Neural cell (in vitro differentiated cells): Measurements from ENCODE around the gene GSTA5. TPM values are rescaled to one million over a fixed set of nuclear protein-coding genes. Genes with fewer than 3 reads are reported as not detected.
"Not testable (repeated sequence)": the region's sequence is repeated elsewhere in the genome, so short reads cannot be mapped to it uniquely, and the experiment has no call there.

Source experiments
- H2AFZ ChIP-seq: fragments of 200-600, 300-800 bp; sonication (generic), shearing (Covaris generic); 2 replicates; pipeline ENCODE4 v1.6.0; 2014; ENCODE audit warnings: low read depth, mild to moderate bottlenecking, antibody characterized with exemption, low read length, moderate library complexity
- H3F3A ChIP-seq: fragments of 200-600 bp; shearing (Covaris generic); 2 replicates; pipeline ENCODE4 v1.6.1; 2016; ENCODE audit warnings: mild to moderate bottlenecking, moderate library complexity, mixed read lengths, antibody characterized with exemption, low read length; ENCODE audit not compliant: insufficient read depth, poor library complexity, severe bottlenecking
- H3K27ac ChIP-seq: fragments of 200-600, 300-800 bp; sonication (generic), shearing (Covaris generic); 2 replicates; pipeline ENCODE4 v1.5.1; 2014; ENCODE audit warnings: mild to moderate bottlenecking, low read length, moderate library complexity
- H3K27me3 ChIP-seq: fragments of 300-800, 200-600 bp; sonication (generic), shearing (Covaris generic); 2 replicates; pipeline ENCODE4 v1.6.0; 2014; ENCODE audit warnings: mild to moderate bottlenecking, low read depth, low read length, moderate library complexity; ENCODE audit not compliant: insufficient read depth
- H3K36me3 ChIP-seq: fragments of 300-800, 200-600 bp; sonication (generic), shearing (Covaris generic); 2 replicates; pipeline ENCODE4 v1.5.1; 2014; ENCODE audit warnings: mild to moderate bottlenecking, antibody characterized with exemption, low read length, moderate library complexity; ENCODE audit not compliant: insufficient read depth
- H3K4me2 ChIP-seq: fragments of 300-800, 200-600 bp; sonication (generic), shearing (Covaris generic); 2 replicates; pipeline ENCODE4 v1.6.0; 2014; ENCODE audit warnings: mild to moderate bottlenecking, low read length
- H3K4me3 ChIP-seq: fragments of 300-800, 200-600 bp; sonication (generic), shearing (Covaris generic); 2 replicates; pipeline ENCODE4 v1.5.1; 2014; ENCODE audit warnings: mild to moderate bottlenecking, low read length, moderate library complexity
- H3K79me2 ChIP-seq: fragments of 200-600 bp; shearing (Covaris generic); replicated peaks from 2 replicates; pipeline ENCODE4 v1.6.0; 2014; ENCODE audit warnings: mild to moderate bottlenecking, low read length, moderate library complexity; ENCODE audit not compliant: insufficient read depth
- H3K9ac ChIP-seq: fragments of 300-800, 200-600 bp; sonication (generic), shearing (Covaris generic); 2 replicates; pipeline ENCODE4 v1.6.1; 2016; ENCODE audit warnings: mild to moderate bottlenecking, low read length, mixed read lengths
- H3K9me2 ChIP-seq: fragments of 200-600 bp; shearing (Covaris generic); 2 replicates; pipeline ENCODE4 v1.6.1; 2016; ENCODE audit warnings: mild to moderate bottlenecking, low read length, mixed read lengths; ENCODE audit not compliant: insufficient read depth
- H3K9me3 ChIP-seq: fragments of 200-600, 300-800 bp; sonication (generic), shearing (Covaris generic); 2 replicates; pipeline ENCODE4 v1.6.1; 2016; ENCODE audit warnings: mild to moderate bottlenecking, mixed run types, low read length, moderate library complexity, mixed read lengths
- H4K20me1 ChIP-seq: fragments of 200-600 bp; shearing (Covaris generic); 2 replicates; pipeline ENCODE4 v1.6.1; 2016; ENCODE audit warnings: mild to moderate bottlenecking, mixed run types; ENCODE audit not compliant: insufficient read depth
- EZH2 ChIP-seq: fragments of 200-600, 300-800 bp; shearing (Covaris generic), sonication (generic); IDR thresholded peaks from 2 replicates; pipeline ENCODE4 v1.6.1; 2014; ENCODE audit warnings: antibody characterized with exemption, low read length, borderline replicate concordance, mild to moderate bottlenecking; ENCODE audit not compliant: insufficient read depth, poor library complexity, severe bottlenecking
- MXI1 ChIP-seq: fragments of 450-650 bp; conservative IDR thresholded peaks from 2 replicates; pipeline ENCODE4 v1.6.1; 2014; ENCODE audit warnings: antibody characterized with exemption, mild to moderate bottlenecking; ENCODE audit not compliant: poor library complexity, severe bottlenecking
- POLR2AphosphoS5 ChIP-seq: IDR thresholded peaks from 2 replicates; pipeline ENCODE4 v1.6.1; 2012
- RAD21 ChIP-seq: fragments of 450-650 bp; conservative IDR thresholded peaks from 2 replicates; pipeline ENCODE4 v1.6.1; 2014; ENCODE audit warnings: antibody characterized with exemption, mild to moderate bottlenecking, moderate library complexity
- SMC3 ChIP-seq: fragments of 450-650 bp; conservative IDR thresholded peaks from 2 replicates; pipeline ENCODE4 v1.6.1; 2014; ENCODE audit warnings: antibody characterized with exemption, mild to moderate bottlenecking, moderate library complexity; ENCODE audit not compliant: poor library complexity
- TAF1 ChIP-seq: IDR thresholded peaks from 2 replicates; pipeline ENCODE4 v1.6.1; 2012; ENCODE audit warnings: low read depth
- polyA plus RNA-seq: library from polyadenylated mRNA; depleted of rRNA; stranded (reverse); fragments of >200 nt; gene quantifications from 2 replicates; pipeline ENCODE4 v1.2.3, GENCODE V29; 2014
- TF ChIP-seq, protein P1 (sequence below): IDR thresholded peaks from 2 replicates; pipeline ENCODE4 v1.6.1; 2012; ENCODE audit warnings: borderline replicate concordance

The GSTA5 gene
- polyA plus RNA-seq, 1 donor from 2014 or later = not detected

DNA sequence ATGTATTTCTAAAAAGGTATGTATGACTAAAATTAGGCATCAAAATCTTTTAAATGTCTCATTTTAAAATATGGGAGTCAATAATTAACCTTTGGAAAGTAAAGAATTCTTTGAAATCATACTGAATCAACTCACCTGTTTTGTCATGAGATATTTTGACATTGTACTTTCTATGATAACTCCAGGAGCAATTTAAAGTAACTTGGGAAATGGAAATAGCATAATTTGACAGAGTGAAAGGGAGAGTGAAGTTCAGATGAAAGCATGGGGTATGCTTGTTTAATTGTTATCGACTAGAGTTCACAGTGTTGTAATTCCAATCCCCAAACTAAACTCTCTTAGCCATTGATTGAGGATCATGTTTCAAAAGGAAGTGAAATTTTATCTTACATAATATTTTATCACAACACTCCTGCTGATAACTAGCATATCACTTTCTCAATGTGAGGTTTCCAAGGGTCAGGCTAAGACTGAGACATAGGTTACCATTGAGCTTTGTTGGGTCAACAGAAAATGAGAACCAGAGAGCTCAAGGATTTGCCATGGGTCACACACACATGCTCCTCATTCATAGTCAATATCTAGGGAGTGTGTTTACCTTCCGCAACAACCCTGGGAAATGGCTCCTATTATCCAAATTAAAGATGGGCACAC is 39.3 kb downstream of the GSTA5 start:
- no peaks in the 10 kb centered on the region for H3K27me3 ChIP-seq
- H3K4me3 ChIP-seq = no peak overlapping the region
- H3K79me2 ChIP-seq = no peaks in the 10 kb centered on the region
- H3K27ac ChIP-seq = no peak overlapping the region
- no peaks in the 10 kb centered on the region for H4K20me1 ChIP-seq
- no peaks in the 10 kb centered on the region for H3K36me3 ChIP-seq
- no peak overlapping the region for H2AFZ ChIP-seq
- H3K9me2 ChIP-seq = no peaks in the 10 kb centered on the region
- H3K9me3 ChIP-seq = no peaks in the 10 kb centered on the region
- no peak overlapping the region for H3K4me2 ChIP-seq
- no peak overlapping the region for H3K9ac ChIP-seq
- TF ChIP-seq EZH2 = no peak
- TF ChIP-seq SMC3 = no peak
- no peak for TF ChIP-seq MXI1
- H3F3A ChIP-seq = no peaks in the 10 kb centered on the region

DNA sequence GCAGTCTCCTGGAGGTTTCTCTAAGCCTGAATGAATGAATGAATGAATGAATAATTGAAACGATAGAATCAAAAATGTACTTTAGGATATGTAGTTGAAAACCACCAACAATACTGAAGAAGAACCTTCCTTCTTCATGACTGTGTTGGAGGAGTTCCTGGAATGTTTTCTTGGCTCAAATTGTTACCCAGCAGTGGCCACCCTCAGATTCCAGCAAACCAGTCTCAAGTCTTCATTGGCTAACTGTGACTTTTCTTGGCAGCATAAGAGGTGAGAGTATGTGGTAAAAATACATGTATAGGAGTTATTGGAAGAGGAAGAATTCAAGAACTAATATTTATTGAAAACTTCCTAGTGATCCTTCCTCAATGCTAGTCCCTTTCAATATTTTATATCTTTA is 41.3 kb downstream of the GSTA5 start:
- not testable (repeated sequence) for H3K27ac ChIP-seq

DNA sequence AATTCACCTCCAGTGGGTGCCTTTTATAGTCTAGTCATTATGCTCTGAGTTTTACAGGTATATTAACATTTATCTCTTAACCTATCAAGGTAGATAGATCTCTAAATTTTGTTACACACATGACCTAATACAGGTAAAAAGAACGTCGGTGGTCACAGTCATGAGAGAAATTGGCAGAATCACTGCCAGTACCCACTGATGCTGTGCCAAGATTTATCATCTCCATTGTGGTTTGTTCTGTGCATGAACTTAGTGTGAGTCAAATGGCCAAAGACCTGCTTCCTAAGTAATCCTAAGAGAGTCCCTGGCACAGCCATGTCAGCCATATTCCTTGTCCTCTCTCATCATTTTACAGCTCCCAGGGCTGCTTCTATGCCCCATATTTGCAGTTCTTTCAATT is 46.2 kb downstream of the GSTA5 start:
- not testable (repeated sequence) for H3K4me2 ChIP-seq, H3K9ac ChIP-seq, H3F3A ChIP-seq, H3K9me2 ChIP-seq, H3K4me3 ChIP-seq, H3K27me3 ChIP-seq, H3K79me2 ChIP-seq, H2AFZ ChIP-seq, H4K20me1 ChIP-seq, H3K9me3 ChIP-seq, H3K27ac ChIP-seq, H3K36me3 ChIP-seq

More for the DNA sequence above, 41.3 kb downstream of the GSTA5 start:
- H3K36me3 ChIP-seq, H3F3A ChIP-seq, H3K9me3 ChIP-seq, H3K27me3 ChIP-seq, H3K4me2 ChIP-seq, H2AFZ ChIP-seq, H3K4me3 ChIP-seq, H3K79me2 ChIP-seq, H4K20me1 ChIP-seq, H3K9me2 ChIP-seq, H3K9ac ChIP-seq: not testable (repeated sequence)

DNA sequence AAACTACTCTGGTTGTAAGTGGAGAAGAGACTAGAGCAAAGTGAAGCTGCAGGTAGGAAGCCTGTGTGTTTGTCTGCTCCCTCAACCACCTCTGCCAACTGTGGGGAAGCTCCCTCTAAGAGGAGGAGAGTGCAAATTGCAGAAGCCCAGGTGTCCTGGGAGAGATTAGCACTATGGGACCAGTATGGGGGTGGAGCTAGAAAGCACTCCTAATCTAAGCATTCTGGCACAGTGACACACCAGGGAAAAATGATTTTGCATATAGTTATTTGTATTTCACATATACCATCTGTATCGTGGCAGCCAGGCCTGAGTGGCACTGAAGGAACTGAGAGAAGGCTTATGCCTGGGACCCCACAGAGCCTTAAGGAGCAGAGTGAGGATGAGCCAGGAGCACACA is 49.8 kb downstream of the GSTA5 start:
- Histone ChIP-seq H3K36me3 (no peaks in the 10 kb centered on the region), H3K9ac (no peak overlapping the region), H3K27ac (no peak overlapping the region), H3K4me2 (no peak overlapping the region), H3K27me3 (no peaks in the 10 kb centered on the region), H3F3A (no peaks in the 10 kb centered on the region), H3K9me2 (no peaks in the 10 kb centered on the region), H3K79me2 (no peaks in the 10 kb centered on the region), H3K9me3 (no peaks in the 10 kb centered on the region), H3K4me3 (no peak overlapping the region), H4K20me1 (no peaks in the 10 kb centered on the region), H2AFZ (no peak overlapping the region)
- no peak for TF ChIP-seq MXI1
- TF ChIP-seq SMC3 = no peak
- no peak for TF ChIP-seq TAF1
- TF ChIP-seq, protein P1, sequence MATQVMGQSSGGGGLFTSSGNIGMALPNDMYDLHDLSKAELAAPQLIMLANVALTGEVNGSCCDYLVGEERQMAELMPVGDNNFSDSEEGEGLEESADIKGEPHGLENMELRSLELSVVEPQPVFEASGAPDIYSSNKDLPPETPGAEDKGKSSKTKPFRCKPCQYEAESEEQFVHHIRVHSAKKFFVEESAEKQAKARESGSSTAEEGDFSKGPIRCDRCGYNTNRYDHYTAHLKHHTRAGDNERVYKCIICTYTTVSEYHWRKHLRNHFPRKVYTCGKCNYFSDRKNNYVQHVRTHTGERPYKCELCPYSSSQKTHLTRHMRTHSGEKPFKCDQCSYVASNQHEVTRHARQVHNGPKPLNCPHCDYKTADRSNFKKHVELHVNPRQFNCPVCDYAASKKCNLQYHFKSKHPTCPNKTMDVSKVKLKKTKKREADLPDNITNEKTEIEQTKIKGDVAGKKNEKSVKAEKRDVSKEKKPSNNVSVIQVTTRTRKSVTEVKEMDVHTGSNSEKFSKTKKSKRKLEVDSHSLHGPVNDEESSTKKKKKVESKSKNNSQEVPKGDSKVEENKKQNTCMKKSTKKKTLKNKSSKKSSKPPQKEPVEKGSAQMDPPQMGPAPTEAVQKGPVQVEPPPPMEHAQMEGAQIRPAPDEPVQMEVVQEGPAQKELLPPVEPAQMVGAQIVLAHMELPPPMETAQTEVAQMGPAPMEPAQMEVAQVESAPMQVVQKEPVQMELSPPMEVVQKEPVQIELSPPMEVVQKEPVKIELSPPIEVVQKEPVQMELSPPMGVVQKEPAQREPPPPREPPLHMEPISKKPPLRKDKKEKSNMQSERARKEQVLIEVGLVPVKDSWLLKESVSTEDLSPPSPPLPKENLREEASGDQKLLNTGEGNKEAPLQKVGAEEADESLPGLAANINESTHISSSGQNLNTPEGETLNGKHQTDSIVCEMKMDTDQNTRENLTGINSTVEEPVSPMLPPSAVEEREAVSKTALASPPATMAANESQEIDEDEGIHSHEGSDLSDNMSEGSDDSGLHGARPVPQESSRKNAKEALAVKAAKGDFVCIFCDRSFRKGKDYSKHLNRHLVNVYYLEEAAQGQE = no peak
- no peak for TF ChIP-seq EZH2
- TF ChIP-seq RAD21 = no peak
- TF ChIP-seq POLR2AphosphoS5 = no peak

DNA sequence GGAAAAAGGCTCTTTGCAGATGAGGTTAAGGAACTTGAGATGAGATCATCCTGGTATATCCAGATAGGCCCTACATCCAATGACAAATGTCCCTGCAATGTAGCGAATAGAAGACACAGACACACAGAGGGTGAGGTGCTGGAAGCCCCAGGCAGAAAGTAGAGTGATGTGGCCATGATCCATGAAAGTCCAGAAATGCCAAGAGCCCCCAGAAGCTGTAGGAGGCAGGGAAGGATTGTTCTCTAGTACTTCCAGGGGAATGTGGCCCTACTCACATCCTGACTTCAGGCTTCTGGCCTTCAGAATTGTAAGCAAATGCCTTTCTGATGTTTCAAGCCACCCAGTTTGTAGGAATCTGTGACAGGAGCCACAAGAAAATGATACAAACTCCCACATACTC is 51.0 kb downstream of the GSTA5 start:
- not testable (repeated sequence) for H3K9me3 ChIP-seq, H3K4me2 ChIP-seq

More for the DNA sequence above, 51.0 kb downstream of the GSTA5 start:
- not testable (repeated sequence) for H3K27ac ChIP-seq, H3K9me2 ChIP-seq, H2AFZ ChIP-seq, H4K20me1 ChIP-seq, H3K4me3 ChIP-seq, H3K27me3 ChIP-seq, H3K36me3 ChIP-seq, H3K79me2 ChIP-seq, H3F3A ChIP-seq, H3K9ac ChIP-seq
